Lower lobe of right lung (tissue), 2 donors: ENCODE measurements around the gene MYL6. TPM values are rescaled to one million over a fixed set of nuclear protein-coding genes. Genes with fewer than 3 reads are reported as not detected.
A peak's percentile ranks its signal among the peaks of the same experiment; 100 is the strongest.

Experiments
- ATAC-seq, 2 donors: fragments of 200-7000 bp; cut with Tn5 transposase; one replicate each; pipeline ENCODE4 v1.9.1; 2020 to 2022; ENCODE audit warnings: mild to moderate bottlenecking in 2 of 2, moderate library complexity in 2 of 2
- DNase-seq: peaks from one replicate; pipeline ENCODE4 v3.0.0-alpha.2; 2020
- H3K27ac ChIP-seq: fragments of 200-600 bp; one replicate; pipeline ENCODE4 v1.8.0; 2022
- H3K27me3 ChIP-seq: fragments of 200-600 bp; one replicate; pipeline ENCODE4 v1.8.0; 2022; ENCODE audit warnings: low read depth
- H3K36me3 ChIP-seq: fragments of 200-600 bp; one replicate; pipeline ENCODE4 v1.8.0; 2022; ENCODE audit warnings: mild to moderate bottlenecking
- H3K4me1 ChIP-seq: fragments of 200-600 bp; one replicate; pipeline ENCODE4 v1.8.0; 2022
- H3K4me3 ChIP-seq: fragments of 200-600 bp; one replicate; pipeline ENCODE4 v1.8.0; 2022; ENCODE audit warnings: mild to moderate bottlenecking
- H3K9me3 ChIP-seq: fragments of 200-600 bp; one replicate; pipeline ENCODE4 v1.8.0; 2022
- intact Hi-C: fragments of 100-400 bp; cut with DNase I; formaldehyde crosslinking; loops from one replicate; pipeline ENCODE4 v1.11.0; 2022
- total RNA-seq: library from RNA; stranded (reverse); fragmentation: NEBNext Ultra II Directional; extraction: Animal tissue kit (Norgen Biotek cat#: 25700); gene quantifications from one replicate; pipeline ENCODE4 v1.2.1, GENCODE V29; 2021
- TF ChIP-seq, protein P1 (sequence below): fragments of 200-600 bp; IDR thresholded peaks from one replicate; pipeline ENCODE4 v1.8.0; 2022; ENCODE audit warnings: antibody characterized with exemption, mild to moderate bottlenecking
- donor health status: DM: no; HTN: yes; CAD: no; lungs with severe emphysema.

Gene MYL6
- total RNA-seq, 1 donor from 2014 or later, result 1,292 TPM

DNA sequence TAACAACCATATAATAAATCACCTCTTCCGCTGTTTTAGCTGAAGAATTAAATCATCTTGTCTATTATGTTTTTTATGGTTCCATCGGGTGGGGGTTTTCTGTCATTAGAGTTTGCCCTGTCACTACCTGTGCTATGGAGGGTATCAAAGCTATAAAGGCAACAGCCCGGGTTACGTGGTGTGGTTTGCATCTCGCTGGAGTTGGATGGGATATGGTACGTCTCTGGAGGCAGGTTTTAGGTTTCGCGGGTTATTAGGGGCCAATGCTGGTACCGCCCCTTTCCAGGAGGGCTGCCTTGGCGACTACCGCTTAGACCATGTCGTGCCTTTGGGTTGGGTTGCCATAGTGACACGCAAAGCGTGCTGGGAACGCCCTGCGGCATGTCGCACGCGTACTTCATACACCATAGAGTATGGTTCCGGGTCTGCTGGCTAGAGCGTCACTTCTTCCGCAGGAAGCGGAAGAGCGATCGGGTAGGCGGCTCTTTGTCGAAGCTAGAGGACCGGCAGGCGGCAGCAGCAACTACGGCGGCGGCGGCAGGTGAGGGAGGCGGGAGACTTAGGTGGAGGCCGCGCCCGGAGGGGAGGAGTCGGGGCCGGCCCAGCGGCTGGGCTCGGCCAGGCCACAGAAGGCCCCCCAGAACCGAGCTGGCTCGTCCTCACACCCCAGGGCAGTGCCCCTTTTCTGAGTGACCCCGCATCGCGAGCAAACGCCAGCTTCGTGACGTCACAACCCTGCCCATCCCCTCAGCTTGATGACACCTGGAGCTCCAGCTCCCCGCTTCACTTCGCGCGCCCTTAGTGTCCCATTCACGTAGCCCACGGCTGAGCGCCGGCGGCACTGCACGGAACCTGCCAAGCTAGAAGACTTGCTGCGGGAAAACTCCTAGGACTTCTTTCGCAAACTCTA is 40.1 kb upstream of the MYL6 start, which contains the start of gene ZC3H10:
ZC3H10 (plus strand) TSS at position 489 of the 910 bp plus-strand sequence. CDS start 2,297 bp downstream, outside the sequence.
- H3K4me1 ChIP-seq, result peaks cover 21% of the 10 kb centered on the region
- H3K4me3 ChIP-seq, result peak within 1 kb of the TSS; percentile 72
- intact Hi-C loops, result no loop called here
- DNase-seq (peak; percentile 99), ATAC-seq (peak; percentile 90 to 95)
- peak within 1 kb of the TSS; percentile 91 for H3K27ac ChIP-seq
- no peaks in the 10 kb centered on the region for H3K9me3 ChIP-seq
- peaks cover 37% of the 10 kb centered on the region for H3K36me3 ChIP-seq
- no peaks in the 10 kb centered on the region for H3K27me3 ChIP-seq
- TF ChIP-seq, protein P1, sequence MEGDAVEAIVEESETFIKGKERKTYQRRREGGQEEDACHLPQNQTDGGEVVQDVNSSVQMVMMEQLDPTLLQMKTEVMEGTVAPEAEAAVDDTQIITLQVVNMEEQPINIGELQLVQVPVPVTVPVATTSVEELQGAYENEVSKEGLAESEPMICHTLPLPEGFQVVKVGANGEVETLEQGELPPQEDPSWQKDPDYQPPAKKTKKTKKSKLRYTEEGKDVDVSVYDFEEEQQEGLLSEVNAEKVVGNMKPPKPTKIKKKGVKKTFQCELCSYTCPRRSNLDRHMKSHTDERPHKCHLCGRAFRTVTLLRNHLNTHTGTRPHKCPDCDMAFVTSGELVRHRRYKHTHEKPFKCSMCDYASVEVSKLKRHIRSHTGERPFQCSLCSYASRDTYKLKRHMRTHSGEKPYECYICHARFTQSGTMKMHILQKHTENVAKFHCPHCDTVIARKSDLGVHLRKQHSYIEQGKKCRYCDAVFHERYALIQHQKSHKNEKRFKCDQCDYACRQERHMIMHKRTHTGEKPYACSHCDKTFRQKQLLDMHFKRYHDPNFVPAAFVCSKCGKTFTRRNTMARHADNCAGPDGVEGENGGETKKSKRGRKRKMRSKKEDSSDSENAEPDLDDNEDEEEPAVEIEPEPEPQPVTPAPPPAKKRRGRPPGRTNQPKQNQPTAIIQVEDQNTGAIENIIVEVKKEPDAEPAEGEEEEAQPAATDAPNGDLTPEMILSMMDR, result peak; percentile 53

DNA sequence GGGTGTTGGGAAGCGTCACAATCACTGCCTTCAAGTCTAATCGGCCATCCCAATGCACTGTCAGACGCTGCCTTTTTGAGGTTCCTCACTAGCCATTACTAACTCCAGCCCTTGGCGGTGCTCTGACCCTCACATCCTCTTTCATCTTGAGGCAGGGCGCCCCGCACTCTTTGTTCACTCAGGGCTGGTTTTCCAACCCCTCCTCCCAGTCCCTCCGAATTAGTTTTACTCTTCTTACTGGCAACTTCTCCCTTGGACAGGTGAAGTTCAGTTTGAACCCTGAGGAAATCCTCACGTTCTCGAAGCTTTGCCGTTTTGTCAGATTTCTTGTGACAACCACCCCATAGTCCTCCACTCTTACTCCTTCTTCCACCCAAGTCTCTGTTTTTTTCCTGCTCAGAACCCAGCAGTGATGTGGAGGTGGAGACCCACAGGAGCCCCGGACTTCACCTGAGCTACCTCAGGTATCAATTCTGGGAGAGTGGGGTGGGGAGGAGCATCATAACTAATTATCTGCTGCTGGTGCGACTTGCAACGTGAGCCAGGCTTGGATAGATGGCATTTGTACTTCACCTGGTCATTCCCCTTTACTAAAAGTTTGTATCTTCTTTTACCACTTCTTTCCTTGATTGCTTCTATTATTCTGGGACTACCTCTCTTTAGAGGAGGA is 39.3 kb upstream of the MYL6 start:
- H3K4me1 ChIP-seq, result peaks cover 21% of the 10 kb centered on the region
- peak overlapping the region; percentile 91 for H3K27ac ChIP-seq
- H3K4me3 ChIP-seq, result peak overlapping the region; percentile 72
- DNase-seq (no peak), ATAC-seq (peak; percentile 0 to 2)
- H3K27me3 ChIP-seq, result no peaks in the 10 kb centered on the region
- TF ChIP-seq, protein P1, result no peak
- intact Hi-C loops, result no loop called here
- H3K36me3 ChIP-seq, result peaks cover 29% of the 10 kb centered on the region
- H3K9me3 ChIP-seq, result no peaks in the 10 kb centered on the region

GRCh38 chr12:56119361-56119796 is 38.8 kb upstream of the MYL6 start:
- Histone ChIP-seq H3K27me3 (no peaks in the 10 kb centered on the region), H3K36me3 (peaks cover 24% of the 10 kb centered on the region), H3K27ac (peak overlapping the region; percentile 91), H3K4me3 (peak overlapping the region; percentile 72), H3K4me1 (peaks cover 22% of the 10 kb centered on the region), H3K9me3 (no peaks in the 10 kb centered on the region)
- TF ChIP-seq, protein P1, result peak; percentile 72
- ATAC-seq, result peak; percentile 65 to 73
- intact Hi-C loops, result no loop called here
- DNase-seq, result no peak

DNA sequence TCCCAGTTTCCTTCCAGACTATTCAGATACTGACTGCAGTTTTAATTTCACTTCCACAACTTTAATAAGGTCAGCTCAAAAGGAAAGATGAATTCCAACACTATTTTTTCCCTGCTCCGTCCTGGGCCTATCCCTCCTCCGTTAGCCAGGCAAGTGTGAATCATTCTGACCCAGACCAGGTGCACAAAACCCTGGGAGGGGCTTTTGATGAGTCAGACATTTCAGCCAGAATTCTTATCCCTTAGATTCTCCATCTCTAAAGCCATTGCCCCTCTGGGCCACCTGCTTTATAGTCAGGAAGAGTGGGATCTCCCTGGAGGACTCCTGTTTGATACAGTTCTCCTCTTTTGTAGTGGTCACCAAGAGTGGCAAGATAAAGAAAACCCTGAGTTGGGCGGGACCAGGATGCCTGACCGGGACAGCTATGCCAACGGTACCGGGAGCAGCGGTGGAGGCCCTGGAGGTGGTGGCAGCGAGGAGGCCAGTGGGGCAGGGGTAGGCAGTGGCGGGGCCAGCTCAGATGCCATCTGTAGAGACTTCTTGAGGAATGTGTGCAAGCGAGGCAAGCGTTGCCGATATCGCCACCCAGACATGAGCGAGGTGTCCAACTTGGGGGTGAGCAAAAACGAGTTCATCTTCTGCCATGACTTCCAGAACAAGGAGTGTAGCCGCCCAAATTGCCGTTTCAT is 37.9 kb upstream of the MYL6 start:
- peaks cover 24% of the 10 kb centered on the region for H3K36me3 ChIP-seq
- H3K4me3 ChIP-seq, result no peak overlapping the region

More for the DNA sequence above, 37.9 kb upstream of the MYL6 start:
- Histone ChIP-seq H3K27me3 (no peaks in the 10 kb centered on the region), H3K27ac (peak overlapping the region; percentile 51), H3K4me1 (peaks cover 30% of the 10 kb centered on the region), H3K9me3 (no peaks in the 10 kb centered on the region)
- TF ChIP-seq, protein P1, result no peak
- intact Hi-C loops, result no loop called here
- DNase-seq (no peak), ATAC-seq (no peak)
